Esophagus squamous epithelium (tissue), 4 donors: ENCODE results near the gene RAB6A.

ENCODE experiments used
- POLR2A ChIP-seq, 4 donors: fragments of 450-650 bp; IDR thresholded peaks; one replicate each; pipeline ENCODE4 v1.6.1; 2017; ENCODE audit warnings: antibody characterized with exemption in 4 of 4, mild to moderate bottlenecking in 4 of 4, moderate library complexity in 3 of 4
- TF ChIP-seq, protein P1 (sequence below), 6 experiments: fragments of 450-650 bp in 4 of 6; fragments of 200-600 bp in 2 of 6; sonication (generic) in 2 of 6; IDR thresholded peaks; one replicate each; pipeline ENCODE4 v1.5.1; 2016 to 2019; ENCODE audit warnings: antibody characterized with exemption in 6 of 6, mild to moderate bottlenecking in 4 of 6, moderate library complexity in 4 of 6

- TF ChIP-seq, protein P1, sequence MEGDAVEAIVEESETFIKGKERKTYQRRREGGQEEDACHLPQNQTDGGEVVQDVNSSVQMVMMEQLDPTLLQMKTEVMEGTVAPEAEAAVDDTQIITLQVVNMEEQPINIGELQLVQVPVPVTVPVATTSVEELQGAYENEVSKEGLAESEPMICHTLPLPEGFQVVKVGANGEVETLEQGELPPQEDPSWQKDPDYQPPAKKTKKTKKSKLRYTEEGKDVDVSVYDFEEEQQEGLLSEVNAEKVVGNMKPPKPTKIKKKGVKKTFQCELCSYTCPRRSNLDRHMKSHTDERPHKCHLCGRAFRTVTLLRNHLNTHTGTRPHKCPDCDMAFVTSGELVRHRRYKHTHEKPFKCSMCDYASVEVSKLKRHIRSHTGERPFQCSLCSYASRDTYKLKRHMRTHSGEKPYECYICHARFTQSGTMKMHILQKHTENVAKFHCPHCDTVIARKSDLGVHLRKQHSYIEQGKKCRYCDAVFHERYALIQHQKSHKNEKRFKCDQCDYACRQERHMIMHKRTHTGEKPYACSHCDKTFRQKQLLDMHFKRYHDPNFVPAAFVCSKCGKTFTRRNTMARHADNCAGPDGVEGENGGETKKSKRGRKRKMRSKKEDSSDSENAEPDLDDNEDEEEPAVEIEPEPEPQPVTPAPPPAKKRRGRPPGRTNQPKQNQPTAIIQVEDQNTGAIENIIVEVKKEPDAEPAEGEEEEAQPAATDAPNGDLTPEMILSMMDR (IDR thresholded peaks at IDR 0.05) = no peak
- TF ChIP-seq POLR2A (IDR thresholded peaks at IDR 0.05) = no peak
Measured at GRCh38 chr11:73629907-73630306, 131.0 kb downstream of the RAB6A start.
